ELF-1 (cell line): ENCODE results near the gene HECTD4.
A peak's percentile ranks its signal among the peaks of the same experiment; 100 is the strongest.

Experiments
- DNase-seq: peaks from one replicate; pipeline ENCODE4 v3.0.0-alpha.2; 2016; ENCODE audit warnings: low read depth, low spot score

HECTD4 gene

DNA sequence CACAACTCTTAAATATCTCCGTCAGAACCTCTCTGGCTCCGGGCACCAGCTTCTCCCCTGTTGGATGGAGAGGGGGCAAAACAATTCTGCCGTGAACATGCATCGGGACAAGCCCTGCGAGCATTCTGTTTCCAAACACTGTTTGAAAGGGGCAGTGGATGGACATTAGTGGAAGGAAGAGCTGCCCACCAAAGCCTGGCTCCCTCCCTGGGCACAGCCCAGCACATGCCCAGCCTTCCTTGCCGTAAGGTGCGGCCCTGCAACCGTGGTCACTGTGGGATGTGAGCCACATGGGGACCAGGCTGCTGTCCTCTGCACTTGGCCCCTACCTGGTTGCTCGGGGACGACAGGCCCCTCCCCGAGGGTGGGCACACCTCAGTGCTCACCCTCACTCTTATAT lies 202.9 kb downstream of the HECTD4 start:
- DNase-seq: no peak

- DNase-seq: no peak
These were observed 203.4 kb downstream of the HECTD4 start for GRCh38 chr12:112178796-112179195.

DNA sequence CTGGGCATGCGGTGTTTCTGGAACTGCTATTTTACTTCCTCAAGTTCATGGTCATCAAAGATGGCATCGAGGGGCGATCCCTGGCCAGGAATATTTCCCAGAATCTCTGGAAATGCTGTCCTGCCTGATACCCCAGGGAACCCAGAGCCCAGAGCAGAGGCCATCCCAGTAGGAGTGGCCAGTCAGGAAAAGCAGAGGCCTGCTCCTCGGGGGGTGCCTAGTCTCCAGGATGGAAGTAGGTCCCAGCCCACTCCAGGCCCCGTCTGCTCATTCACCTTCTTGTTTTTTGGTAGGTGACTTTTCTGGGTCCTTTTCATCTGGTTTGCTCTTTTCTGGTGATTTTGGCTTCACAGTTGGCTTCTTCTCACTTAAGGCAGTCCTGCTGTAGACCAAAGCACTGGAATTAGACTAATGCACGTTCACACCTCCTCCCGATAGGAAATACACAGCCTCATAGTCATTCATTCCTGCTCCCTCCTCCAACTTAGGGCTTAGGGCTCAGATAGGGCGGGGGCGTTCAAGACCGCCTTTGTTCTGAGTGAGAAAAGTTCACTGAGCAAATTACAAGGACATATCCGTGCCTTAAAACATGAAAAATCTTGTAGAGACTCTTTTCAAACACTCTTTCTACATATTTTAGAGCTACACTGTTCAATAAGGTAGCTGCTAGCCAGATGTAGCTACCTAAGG lies 205.8 kb downstream of the HECTD4 start:
- no peak for DNase-seq

- DNase-seq: no peak
These were observed 206.7 kb downstream of the HECTD4 start for GRCh38 chr12:112175361-112176155.

DNA sequence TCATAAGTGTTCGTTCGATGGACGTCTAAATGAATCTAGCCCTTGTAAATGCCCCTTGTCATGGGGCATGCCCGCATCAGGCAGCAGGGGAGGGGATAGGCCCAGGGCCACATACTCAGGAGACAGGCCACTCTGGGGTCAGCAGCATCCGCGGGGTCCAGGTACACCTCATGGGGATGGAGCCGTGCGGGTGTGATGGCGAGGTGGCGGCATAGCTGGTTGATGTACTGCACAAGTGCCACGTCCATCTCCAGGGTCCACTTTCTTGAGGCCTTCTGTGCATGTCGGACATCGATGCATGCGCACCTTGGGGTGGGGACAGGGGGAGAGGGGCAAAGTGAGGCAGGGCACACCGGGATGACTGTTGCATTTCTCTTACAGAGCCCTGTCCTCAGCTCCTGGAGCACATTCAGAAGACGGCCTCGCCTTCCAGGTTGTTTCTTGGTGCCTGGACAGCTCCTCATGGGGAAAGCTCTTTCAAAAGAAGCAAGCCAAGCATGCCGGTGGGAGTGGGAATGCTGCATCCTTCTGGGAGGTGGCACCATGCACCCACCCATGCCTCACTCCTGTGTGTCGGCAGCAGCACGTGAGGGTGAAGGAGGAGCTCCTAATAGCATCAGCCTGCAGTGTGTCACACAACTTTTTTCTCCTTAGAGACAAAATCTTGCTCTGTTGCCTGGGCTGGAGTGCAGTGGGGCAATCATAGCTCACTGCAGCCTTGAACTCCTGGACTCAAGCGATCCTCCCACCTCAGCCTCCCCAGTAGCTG lies 209.5 kb downstream of the HECTD4 start:
- no peak for DNase-seq

- no peak for DNase-seq
These were observed 211.1 kb downstream of the HECTD4 start for GRCh38 chr12:112170971-112171596.

- DNase-seq: peak; percentile 23
These were observed 211.9 kb downstream of the HECTD4 start for GRCh38 chr12:112170376-112170775.

DNA sequence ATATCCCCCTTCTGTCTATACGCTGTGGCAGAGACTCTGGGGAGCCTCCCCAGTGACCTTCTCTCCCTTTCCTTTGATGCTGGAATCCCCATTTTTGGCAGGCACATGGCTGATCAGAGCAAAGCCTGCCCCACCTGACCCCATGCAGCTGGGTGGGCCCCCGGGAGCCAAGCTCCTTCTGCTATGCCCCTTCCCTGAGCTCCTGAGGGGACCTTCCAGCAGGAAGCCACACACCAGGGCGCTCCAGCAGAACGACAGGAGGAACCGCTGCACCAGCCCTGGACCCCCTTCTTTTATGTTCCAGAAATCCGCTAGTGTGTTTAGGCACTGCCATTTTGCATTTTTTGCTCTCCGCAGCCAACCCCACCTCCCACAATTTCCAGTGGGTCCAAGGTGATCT lies 212.3 kb downstream of the HECTD4 start:
- no peak for DNase-seq

DNA sequence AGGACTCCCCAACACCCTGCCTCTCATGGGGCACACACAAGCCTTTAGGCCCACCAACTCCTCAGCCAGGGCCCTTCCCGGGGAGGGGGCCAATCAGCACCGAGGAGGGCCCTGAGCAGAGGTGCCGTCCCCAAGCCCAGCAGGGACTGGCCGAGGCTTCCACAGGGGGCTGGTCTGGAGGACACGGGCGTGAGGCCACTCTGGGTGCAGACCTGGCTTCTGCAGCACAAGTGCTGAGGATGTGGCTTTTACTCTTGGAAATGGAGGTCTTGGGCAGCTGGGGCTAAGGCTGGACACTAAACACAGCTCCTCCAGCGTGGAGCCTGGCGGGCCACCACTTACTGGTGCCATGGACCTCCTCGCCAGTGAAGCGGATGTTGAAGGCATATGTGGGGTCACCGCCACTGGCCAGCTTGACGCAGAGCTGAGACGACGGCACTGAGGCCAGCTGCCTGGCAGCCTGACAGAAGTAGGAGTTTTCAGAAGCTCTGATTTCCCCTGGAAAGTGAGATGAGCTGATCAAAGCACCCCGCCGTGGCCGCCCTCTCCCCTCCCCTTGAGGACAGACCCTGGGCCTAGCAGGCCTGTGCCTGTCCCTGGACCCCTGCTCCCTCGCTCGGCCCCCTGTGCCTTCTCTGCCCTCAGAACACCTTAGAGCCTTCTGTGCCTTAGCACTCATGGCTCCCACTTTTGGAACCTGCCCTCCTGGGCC lies 212.9 kb downstream of the HECTD4 start:
- DNase-seq: no peak

DNA sequence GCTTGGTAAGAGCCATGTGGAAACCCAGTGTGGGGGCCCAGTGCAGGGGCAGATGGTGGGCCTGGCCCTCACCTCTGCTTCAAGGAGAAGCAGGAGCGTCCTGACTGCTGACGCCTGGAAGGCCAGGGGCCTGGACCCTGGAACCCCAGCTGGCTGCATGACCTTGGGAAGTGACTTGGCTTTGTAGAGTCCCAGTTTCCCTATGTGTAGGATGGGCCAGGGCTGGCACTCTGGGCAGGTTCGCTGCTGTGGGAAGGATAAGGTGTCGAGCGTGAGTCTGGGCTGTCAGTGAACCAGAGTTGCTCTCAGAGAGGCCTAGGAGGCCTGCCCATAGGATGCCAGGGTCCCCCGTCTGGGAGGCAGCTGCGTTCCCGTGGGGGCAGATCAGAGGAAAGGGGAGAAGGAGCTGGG lies 213.7 kb downstream of the HECTD4 start:
- DNase-seq: no peak

DNA sequence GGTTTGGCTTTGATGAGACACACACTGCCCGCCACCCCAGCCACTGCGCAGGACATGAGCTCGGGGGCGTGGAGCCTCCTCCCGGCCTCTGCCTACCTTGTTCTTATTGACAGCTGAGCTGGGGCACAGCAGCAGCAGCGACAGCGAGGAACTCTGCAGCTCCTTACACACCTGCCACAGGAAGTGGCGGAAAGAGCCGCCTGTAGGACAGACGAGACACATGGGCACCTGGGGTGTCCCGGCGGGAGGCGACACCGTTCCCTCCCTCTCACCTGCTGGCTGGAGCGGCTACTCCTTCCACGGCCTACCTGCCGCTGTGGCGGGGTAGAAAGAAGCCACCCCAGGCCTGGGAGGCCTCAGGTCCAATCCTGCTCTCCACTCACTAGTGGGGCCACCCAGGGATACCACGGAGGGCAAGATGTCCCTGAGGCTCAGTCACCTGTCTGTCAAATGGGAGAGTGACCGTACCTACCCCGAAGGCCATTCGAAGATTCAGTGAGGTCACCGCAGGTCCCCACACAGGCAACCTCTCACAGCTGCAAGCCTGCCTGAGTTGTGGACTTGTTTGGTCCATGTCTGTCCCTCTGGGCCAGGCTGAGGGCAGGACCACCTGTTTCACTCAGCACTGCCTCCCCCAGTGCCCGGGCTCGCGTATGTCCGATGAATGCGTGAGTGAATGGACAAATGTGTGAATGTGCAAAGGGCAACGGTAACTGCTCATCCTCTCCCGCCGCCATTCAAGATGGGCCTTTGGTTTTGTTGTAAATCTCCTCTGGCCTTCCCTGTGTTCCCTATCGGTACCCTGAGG lies 214.3 kb downstream of the HECTD4 start:
- DNase-seq: no peak

DNA sequence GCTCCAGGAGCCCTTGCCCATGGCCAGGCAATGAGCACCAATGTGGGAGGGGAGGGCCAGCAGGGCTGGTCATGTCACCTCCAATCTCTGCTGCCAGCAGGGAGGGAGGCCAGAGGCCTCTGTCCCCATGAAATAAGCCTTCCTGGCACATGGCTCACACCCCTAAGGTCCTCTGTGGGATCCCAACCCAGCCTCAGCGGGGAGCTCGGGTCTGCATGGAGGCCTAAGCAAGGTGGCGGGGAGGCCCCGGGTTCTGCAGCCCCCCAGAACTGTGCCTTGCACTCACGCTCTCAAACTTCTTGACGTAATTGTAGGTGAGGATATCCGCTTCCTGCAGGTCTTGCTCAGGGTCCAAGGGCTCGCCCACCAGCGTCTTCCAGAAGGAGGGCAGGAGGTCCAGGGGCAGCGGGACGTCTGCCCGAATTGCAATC lies 215.2 kb downstream of the HECTD4 start:
- DNase-seq: no peak

- DNase-seq: no peak
These were observed 215.9 kb downstream of the HECTD4 start for GRCh38 chr12:112166051-112167015.

DNA sequence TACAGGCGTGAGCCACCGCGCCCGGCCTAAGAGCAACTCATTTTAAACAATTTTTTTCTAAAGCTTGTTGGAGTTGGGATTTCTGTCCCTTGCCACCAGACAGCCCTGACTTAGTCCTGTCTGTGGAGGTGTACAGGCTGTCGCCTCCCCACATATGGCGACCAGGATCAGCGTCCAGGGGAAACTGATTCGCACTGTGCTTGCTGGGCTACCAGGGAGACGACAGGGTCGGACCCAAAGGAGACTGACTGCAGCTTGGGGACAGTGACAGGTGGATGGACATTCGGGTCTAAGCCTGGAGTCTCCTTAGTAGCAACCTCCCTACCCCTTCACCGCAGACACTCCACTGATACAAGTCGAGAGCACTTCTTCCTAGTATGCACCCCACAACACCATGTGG lies 216.6 kb downstream of the HECTD4 start:
- DNase-seq: no peak

- no peak for DNase-seq
These were observed 218.1 kb downstream of the HECTD4 start for GRCh38 chr12:112164011-112164660.

- no peak for DNase-seq
These were observed 218.7 kb downstream of the HECTD4 start for GRCh38 chr12:112163471-112163991.

DNA sequence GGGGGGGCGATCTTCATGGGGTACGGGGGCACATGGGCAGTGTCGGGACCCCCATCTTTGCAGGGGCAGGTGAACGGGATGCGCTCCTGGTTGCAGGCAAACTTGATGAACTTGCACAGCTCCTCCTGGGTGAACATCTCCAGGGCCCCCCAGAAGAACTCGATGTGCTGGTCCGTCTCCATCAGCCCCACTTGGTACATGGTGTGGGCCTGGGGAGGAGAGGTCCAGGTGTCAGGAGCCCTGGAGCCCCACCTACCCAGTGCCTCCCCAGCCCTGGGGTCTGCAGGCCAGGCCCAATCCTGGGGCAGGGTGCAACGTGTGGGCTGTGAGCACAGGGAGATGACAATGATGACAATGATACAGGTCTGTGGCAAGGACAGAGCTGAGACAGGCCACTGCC lies 219.2 kb downstream of the HECTD4 start:
- no peak for DNase-seq

GRCh38 chr12:112162241-112162790 lies 219.9 kb downstream of the HECTD4 start:
- no peak for DNase-seq
